Neural progenitor cell (in vitro differentiated cells): ENCODE data around the gene ATP11C. TPM values are rescaled to one million over a fixed set of nuclear protein-coding genes. Genes with fewer than 3 reads are reported as not detected.

Experiments
- DNase-seq: peaks from one replicate; pipeline ENCODE4 v3.0.0-alpha.2; 2016; ENCODE audit warnings: low spot score
- H2AFZ ChIP-seq: fragments of 200-600 bp; sonication (generic); replicated peaks from 2 replicates; pipeline ENCODE4 v1.6.1; 2016; ENCODE audit warnings: antibody characterized with exemption
- H3F3A ChIP-seq: fragments of 200-600 bp; sonication (generic); 2 replicates; pipeline ENCODE4 v1.6.1; 2016; ENCODE audit warnings: antibody characterized with exemption, low read depth
- H3K27ac ChIP-seq: fragments of 200-600 bp; sonication (generic); 2 replicates; pipeline ENCODE4 v1.5.1; 2016; ENCODE audit warnings: mild to moderate bottlenecking
- H3K27me3 ChIP-seq: fragments of 200-600 bp; sonication (generic); 2 replicates; pipeline ENCODE4 v1.6.1; 2016; ENCODE audit warnings: mild to moderate bottlenecking, moderate library complexity
- H3K36me3 ChIP-seq: fragments of 200-600 bp; sonication (generic); 2 replicates; pipeline ENCODE4 v1.5.1; 2016
- H3K4me1 ChIP-seq: fragments of 200-600 bp; sonication (generic); 2 replicates; pipeline ENCODE4 v1.6.1; 2016; ENCODE audit warnings: mixed run types
- H3K4me2 ChIP-seq: fragments of 200-600 bp; sonication (generic); 2 replicates; pipeline ENCODE4 v1.6.1; 2016
- H3K4me3 ChIP-seq: fragments of 200-600 bp; sonication (generic); 2 replicates; pipeline ENCODE4 v1.5.1; 2016
- H3K79me2 ChIP-seq: fragments of 200-600 bp; sonication (generic); 2 replicates; pipeline ENCODE4 v1.6.1; 2016; ENCODE audit warnings: low read depth
- H3K9ac ChIP-seq: fragments of 200-600 bp; sonication (generic); 2 replicates; pipeline ENCODE4 v1.6.1; 2016
- H3K9me3 ChIP-seq: fragments of 200-600 bp; sonication (generic); 2 replicates; pipeline ENCODE4 v1.5.1; 2016; ENCODE audit warnings: low read depth
- H4K20me1 ChIP-seq: fragments of 200-600 bp; sonication (generic); 2 replicates; pipeline ENCODE4 v1.6.1; 2016; ENCODE audit warnings: low read depth
- H3K27ac Mint-ChIP-seq: 3 replicates; pipeline ENCODE4 v1.8.0; 2021; ENCODE audit warnings: mixed read lengths
- H3K27me3 Mint-ChIP-seq: 2 replicates; pipeline ENCODE4 v1.8.0; 2022; ENCODE audit warnings: low read depth, mild to moderate bottlenecking, inconsistent platforms, moderate library complexity, mixed read lengths; ENCODE audit not compliant: insufficient read depth
- H3K36me3 Mint-ChIP-seq: 3 replicates; pipeline ENCODE4 v1.8.0; 2021; ENCODE audit warnings: mixed read lengths
- H3K4me1 Mint-ChIP-seq: 3 replicates; pipeline ENCODE4 v1.8.0; 2021; ENCODE audit warnings: mixed read lengths
- H3K4me3 Mint-ChIP-seq: 3 replicates; pipeline ENCODE4 v1.8.0; 2021; ENCODE audit warnings: mild to moderate bottlenecking, moderate library complexity, mixed read lengths
- H3K9me3 Mint-ChIP-seq: 3 replicates; pipeline ENCODE4 v1.8.0; 2020; ENCODE audit warnings: mixed read lengths
- EZH2 ChIP-seq: fragments of 200-600 bp; sonication (generic); IDR thresholded peaks from 2 replicates; pipeline ENCODE4 v1.6.1; 2017; ENCODE audit warnings: antibody characterized with exemption, mild to moderate bottlenecking, moderate library complexity
- EZH2phosphoT487 ChIP-seq: fragments of 200-600 bp; sonication (generic); IDR thresholded peaks from 2 replicates; pipeline ENCODE4 v1.6.1; 2017; ENCODE audit warnings: antibody characterized with exemption
- total RNA-seq: library from RNA; depleted of rRNA; stranded (reverse); fragments of >200 nt; gene quantifications from 2 replicates; pipeline ENCODE4 v1.2.3, GENCODE V29; 2015; ENCODE audit warnings: low replicate concordance
- TF ChIP-seq, protein P1 (sequence below): fragments of 200-600 bp; sonication (generic); IDR thresholded peaks from 2 replicates; pipeline ENCODE4 v1.5.1; 2017; ENCODE audit warnings: antibody characterized with exemption, mild to moderate bottlenecking

Gene ATP11C
- total RNA-seq, 1 donor from 2014 or later: 68.0 TPM

DNA sequence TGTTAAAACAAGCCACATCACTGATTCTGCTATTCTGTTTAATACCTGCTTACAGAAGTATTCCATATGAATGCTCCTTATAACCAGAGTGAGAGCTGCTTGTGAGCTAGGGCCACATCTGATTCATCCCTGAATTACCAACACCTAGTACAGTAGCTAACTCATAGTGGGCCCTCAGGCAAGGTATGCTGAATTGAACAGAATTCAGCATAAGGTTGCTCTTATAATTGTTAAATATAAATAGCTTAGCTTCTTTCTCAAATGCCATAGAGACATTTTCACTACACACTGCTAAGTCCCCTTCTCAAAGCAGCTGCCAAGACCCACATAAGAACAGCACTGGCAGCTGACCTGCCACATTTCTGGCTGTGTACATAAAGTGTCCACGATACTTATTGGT, 197.9 kb downstream of the ATP11C start:
- no peak for DNase-seq
- H3K4me1 Mint-ChIP-seq: peaks cover 3% of the 10 kb centered on the region
- Histone ChIP-seq H3K9me3 (no peaks in the 10 kb centered on the region), H3F3A (no peaks in the 10 kb centered on the region), H4K20me1 (no peaks in the 10 kb centered on the region), H3K27ac (no peak overlapping the region), H3K4me3 (no peak overlapping the region), H3K36me3 (no peaks in the 10 kb centered on the region), H3K27me3 (no peaks in the 10 kb centered on the region), H3K4me2 (no peak overlapping the region), H3K9ac (no peak overlapping the region), H3K4me1 (no peaks in the 10 kb centered on the region), H3K79me2 (no peaks in the 10 kb centered on the region), H2AFZ (no peak overlapping the region)
- no peak overlapping the region for H3K4me3 Mint-ChIP-seq
- no peaks in the 10 kb centered on the region for H3K9me3 Mint-ChIP-seq
- H3K36me3 Mint-ChIP-seq: peaks cover 15% of the 10 kb centered on the region
- no peaks in the 10 kb centered on the region for H3K27me3 Mint-ChIP-seq
- no peak overlapping the region for H3K27ac Mint-ChIP-seq
- TF ChIP-seq EZH2 (no peak), EZH2phosphoT487 (no peak)
- TF ChIP-seq, protein P1, sequence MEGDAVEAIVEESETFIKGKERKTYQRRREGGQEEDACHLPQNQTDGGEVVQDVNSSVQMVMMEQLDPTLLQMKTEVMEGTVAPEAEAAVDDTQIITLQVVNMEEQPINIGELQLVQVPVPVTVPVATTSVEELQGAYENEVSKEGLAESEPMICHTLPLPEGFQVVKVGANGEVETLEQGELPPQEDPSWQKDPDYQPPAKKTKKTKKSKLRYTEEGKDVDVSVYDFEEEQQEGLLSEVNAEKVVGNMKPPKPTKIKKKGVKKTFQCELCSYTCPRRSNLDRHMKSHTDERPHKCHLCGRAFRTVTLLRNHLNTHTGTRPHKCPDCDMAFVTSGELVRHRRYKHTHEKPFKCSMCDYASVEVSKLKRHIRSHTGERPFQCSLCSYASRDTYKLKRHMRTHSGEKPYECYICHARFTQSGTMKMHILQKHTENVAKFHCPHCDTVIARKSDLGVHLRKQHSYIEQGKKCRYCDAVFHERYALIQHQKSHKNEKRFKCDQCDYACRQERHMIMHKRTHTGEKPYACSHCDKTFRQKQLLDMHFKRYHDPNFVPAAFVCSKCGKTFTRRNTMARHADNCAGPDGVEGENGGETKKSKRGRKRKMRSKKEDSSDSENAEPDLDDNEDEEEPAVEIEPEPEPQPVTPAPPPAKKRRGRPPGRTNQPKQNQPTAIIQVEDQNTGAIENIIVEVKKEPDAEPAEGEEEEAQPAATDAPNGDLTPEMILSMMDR: no peak

DNA sequence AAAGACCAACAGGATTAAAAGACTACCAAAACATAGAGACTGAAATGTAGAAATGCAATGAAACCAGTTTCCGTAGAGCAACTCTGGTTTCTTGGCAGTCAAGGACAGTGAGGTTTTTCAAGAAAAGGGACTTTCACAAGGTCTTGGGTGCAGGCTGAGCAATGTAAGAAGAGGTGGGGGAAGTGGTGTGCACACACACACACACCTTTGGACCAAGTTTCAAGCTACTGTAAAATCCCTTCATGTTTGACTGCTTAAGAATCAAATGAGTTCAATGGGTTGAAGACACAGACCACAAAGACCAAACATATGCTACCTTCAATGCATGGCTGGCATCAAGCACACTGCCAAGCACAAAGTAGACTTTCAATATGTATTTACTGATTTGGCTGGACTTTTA, 207.1 kb downstream of the ATP11C start:
- H2AFZ ChIP-seq: no peak overlapping the region
- no peak overlapping the region for H3K27ac Mint-ChIP-seq
- TF ChIP-seq, protein P1: no peak
- no peak for TF ChIP-seq EZH2phosphoT487
- no peak for TF ChIP-seq EZH2
- no peaks in the 10 kb centered on the region for H3K27me3 ChIP-seq
- no peak overlapping the region for H3K4me3 Mint-ChIP-seq
- peaks cover 6% of the 10 kb centered on the region for H3K36me3 Mint-ChIP-seq
- H3K4me1 ChIP-seq: no peaks in the 10 kb centered on the region
- no peaks in the 10 kb centered on the region for H4K20me1 ChIP-seq
- no peaks in the 10 kb centered on the region for H3K9me3 ChIP-seq
- H3K9me3 Mint-ChIP-seq: no peaks in the 10 kb centered on the region
- H3K27me3 Mint-ChIP-seq: peaks cover 4% of the 10 kb centered on the region
- H3K36me3 ChIP-seq: no peaks in the 10 kb centered on the region
- DNase-seq: no peak
- no peak overlapping the region for H3K4me3 ChIP-seq
- no peak overlapping the region for H3K27ac ChIP-seq
- no peaks in the 10 kb centered on the region for H3K79me2 ChIP-seq
- H3K4me1 Mint-ChIP-seq: peaks cover 46% of the 10 kb centered on the region
- H3K9ac ChIP-seq: no peak overlapping the region
- no peak overlapping the region for H3K4me2 ChIP-seq
- no peaks in the 10 kb centered on the region for H3F3A ChIP-seq

DNA sequence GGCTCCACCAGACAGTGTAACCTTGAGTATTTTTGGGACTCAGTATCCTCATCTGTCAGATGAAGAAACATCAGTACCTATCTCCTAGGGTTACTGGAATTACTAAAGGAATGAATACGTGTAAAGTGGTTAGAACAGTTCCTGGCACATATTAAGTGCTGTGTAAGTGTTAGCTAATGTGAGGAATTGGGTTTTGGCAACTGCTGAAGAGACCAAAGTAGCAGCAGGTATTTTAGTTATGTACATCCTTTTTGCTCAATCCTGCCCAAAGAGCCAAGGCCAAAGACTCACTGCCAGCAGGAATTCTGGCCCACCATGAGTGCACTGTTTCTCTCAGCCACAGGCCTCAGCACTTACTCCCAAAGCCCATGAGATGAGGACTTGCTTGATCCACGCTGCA, 208.2 kb downstream of the ATP11C start:
- H3K4me1 Mint-ChIP-seq: peaks cover 55% of the 10 kb centered on the region
- H3K4me1 ChIP-seq: no peaks in the 10 kb centered on the region
- H2AFZ ChIP-seq: no peak overlapping the region
- no peak overlapping the region for H3K9ac ChIP-seq
- H3K9me3 Mint-ChIP-seq: peaks cover 4% of the 10 kb centered on the region
- no peaks in the 10 kb centered on the region for H3K27me3 ChIP-seq
- H3K4me3 Mint-ChIP-seq: no peak overlapping the region
- no peaks in the 10 kb centered on the region for H3K36me3 ChIP-seq
- H3K9me3 ChIP-seq: no peaks in the 10 kb centered on the region
- H4K20me1 ChIP-seq: no peaks in the 10 kb centered on the region
- no peaks in the 10 kb centered on the region for H3K79me2 ChIP-seq
- TF ChIP-seq, protein P1: no peak
- TF ChIP-seq EZH2phosphoT487: no peak
- TF ChIP-seq EZH2: no peak
- H3K27ac ChIP-seq: no peak overlapping the region
- H3K4me3 ChIP-seq: no peak overlapping the region
- no peaks in the 10 kb centered on the region for H3F3A ChIP-seq
- no peak overlapping the region for H3K4me2 ChIP-seq
- peaks cover 11% of the 10 kb centered on the region for H3K27me3 Mint-ChIP-seq
- DNase-seq: no peak
- peak overlapping the region; percentile 9 for H3K27ac Mint-ChIP-seq
- H3K36me3 Mint-ChIP-seq: peaks cover 6% of the 10 kb centered on the region
